ENCODE measurements around the gene EDRF1. TPM values are rescaled to one million over a fixed set of nuclear protein-coding genes. Genes with fewer than 3 reads are reported as not detected.

The EDRF1 gene
- total RNA-seq, 1 donor, result 44.6 TPM

Other genes starting within 250 kb of the EDRF1 start
- gene TEX36, start 36.5 kb upstream of the EDRF1 start, total RNA-seq, result not detected
- gene MMP21, start 56.1 kb downstream of the EDRF1 start, total RNA-seq, result 0.21 TPM
- gene UROS, start 103.5 kb downstream of the EDRF1 start, total RNA-seq, result 23.3 TPM
- 30.6 TPM for gene BCCIP, start 103.8 kb downstream of the EDRF1 start, total RNA-seq
- gene DHX32, start 161.6 kb downstream of the EDRF1 start, total RNA-seq, result 8.3 TPM
- 0.21 TPM for gene FANK1, start 176.9 kb downstream of the EDRF1 start, total RNA-seq

All from mononuclear cell (primary cell).